Posterior vena cava (tissue), 2 donors: Measurements from ENCODE around the gene SLC47A1. TPM values are rescaled to one million over a fixed set of nuclear protein-coding genes. Genes with fewer than 3 reads are reported as not detected.
"Not testable (repeated sequence)": the region's sequence is repeated elsewhere in the genome, so short reads cannot be mapped to it uniquely, and the experiment has no call there.

Experiments
- DNase-seq: peaks from one replicate; pipeline ENCODE4 v3.0.0-alpha.2; 2020; ENCODE audit warnings: low spot score
- intact Hi-C, 2 donors: fragments of 100-400 bp; cut with DNase I; formaldehyde crosslinking; loops; one replicate each; pipeline versions ENCODE4 v1.14.1 to v1.14.2; 2022 to 2023
- total RNA-seq, 2 donors: library from RNA; stranded (reverse); fragmentation: NEBNext Ultra II Directional; extraction: Animal tissue kit (Norgen Biotek cat#: 25700); gene quantifications; one replicate each; pipeline ENCODE4 v1.2.1, GENCODE V29; 2021
- donor health status: DM: yes; HTN: yes; CAD: no.
- donor health status: DM: yes; HTN: yes; CAD: no.

Gene SLC47A1
- total RNA-seq, 2 donors from 2014 or later, result 1.2 to 3.4 TPM

DNA sequence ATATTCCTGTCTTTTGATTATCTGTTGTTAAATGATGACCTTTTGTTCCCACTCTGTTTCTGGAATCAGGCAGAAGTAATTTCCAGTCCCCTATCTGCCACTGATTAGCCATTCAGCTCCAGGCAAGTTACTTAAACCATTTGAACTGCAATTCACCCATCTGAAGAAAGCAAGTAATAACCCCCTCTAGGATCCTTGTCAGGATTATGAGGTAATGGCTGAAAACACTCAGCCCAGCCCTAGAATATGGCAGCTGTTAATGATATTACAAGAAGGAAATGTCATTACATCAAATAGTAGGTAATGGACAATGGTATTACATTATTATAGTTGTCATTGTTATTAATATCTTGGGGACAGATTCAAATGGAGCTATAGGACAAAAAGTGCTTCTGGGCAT, 16.0 kb upstream of the SLC47A1 start:
- intact Hi-C loops, result loop anchor here in 1 of 2 donors (5.0 kb wide), 1 partner anchor 130 kb away; the partner anchor contains the start of gene ALDH3A2
- no peak for DNase-seq

DNA sequence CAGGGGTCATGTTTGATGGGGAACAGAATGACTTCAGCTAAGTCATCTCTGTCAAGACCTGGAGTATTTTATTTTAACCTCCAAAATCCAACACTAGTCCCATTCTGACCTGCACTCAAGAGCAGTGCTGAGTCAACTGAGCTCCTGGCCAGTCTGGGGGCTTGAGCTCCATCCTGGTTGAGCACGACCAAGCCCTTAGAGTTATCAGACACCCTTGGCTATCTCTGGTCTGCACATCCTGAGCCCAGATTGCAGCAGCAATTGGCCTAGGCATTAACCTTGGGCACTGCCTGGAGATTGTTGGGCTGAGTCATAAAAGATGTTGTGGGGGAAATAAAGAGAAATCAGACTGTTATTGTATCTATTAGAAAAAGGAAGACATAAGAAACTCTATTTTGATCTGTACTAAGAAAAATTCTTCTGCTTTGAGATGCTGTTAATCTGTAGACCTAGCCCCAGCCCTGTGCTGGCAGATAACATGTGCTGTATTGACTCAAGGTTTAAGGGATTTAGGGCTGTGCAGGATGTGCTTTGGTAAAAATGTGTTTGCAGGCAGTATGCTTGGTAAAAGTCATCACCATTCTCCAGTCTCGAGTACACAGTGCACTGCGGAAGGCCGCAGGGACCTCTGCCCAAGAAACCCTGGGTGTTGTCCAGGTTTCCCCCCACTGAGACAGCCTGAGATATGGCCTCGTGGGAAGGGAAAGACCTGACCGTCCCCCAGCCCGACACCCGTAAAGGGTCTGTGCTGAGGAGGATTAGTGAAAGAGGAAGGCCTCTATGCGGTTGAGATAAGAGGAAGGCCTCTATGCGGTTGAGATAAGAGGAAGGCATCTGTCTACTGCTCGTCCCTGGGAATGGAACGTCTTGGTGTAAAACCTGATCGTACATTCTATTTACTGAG, 14.0 kb upstream of the SLC47A1 start:
- intact Hi-C loops, result loop anchor here (5.0 kb wide), 2 partner anchors 128 to 233 kb away; partner anchors contain the start of gene ALDH3A2 (in 1 of the 2)
- DNase-seq, result peak; percentile 29

DNA sequence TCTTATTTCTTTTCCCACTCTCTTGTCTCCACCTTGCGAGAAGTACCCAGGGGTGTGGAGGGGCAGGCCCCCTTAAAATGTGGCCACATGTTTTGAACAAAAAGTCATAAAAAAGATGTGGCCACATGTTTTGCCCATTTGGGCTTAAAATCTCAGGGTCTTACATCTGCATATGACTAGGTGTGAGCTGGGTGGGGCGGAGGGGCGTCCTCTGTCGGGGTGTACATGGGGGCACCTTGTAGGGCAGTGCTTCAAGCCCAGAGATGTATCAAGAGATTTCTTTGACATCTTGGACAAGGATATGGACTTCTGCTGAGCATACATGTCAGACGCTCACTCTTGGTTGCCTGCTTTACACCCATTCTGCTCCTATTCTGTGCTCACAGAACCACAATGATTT, 13.0 kb upstream of the SLC47A1 start:
- DNase-seq, result peak; percentile 60
- intact Hi-C loops, result loop anchor here in 1 of 2 donors (5.0 kb wide), 1 partner anchor 232 kb away; no protein-coding TSS in a partner anchor

DNA sequence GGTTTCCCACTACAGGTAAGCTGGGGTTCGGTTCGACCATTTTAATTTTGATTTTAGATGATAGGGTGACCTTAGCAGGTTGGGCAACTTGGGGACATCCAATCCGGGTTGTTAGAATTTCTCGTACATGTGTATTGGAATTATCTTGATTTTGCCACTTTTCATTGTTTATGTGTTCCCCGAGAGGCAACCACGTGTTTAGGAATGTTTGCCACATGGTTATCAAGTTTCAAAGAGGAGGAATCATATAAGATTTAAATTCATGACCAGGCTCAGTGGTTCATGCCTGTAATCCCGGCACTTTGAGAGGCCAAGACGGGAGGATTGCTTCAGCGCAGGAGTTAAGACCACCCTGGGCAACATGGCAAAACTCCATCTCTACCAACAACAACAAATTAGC, 10.0 kb upstream of the SLC47A1 start:
- no peak for DNase-seq

DNA sequence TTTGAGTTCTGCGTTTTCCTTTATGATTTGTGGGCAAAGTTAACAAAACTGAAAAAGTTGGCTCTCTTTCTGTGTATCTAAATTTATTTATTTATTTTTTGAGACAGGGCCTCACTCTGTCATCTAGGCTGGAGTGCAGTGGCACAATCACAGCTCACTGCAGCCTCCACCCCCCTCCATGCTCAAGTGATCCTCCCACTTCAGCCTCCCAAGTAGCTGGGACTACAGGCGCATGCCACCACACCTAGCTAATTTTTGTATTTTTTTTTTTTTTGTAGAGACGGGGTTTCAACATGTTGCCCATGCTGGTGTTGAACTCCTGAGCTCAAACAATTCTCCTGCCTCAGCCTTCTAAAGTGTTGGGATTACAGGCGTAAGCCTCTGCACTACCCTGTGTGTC, 6.7 kb upstream of the SLC47A1 start:
- intact Hi-C loops, DNase-seq: not testable (repeated sequence)

More for the DNA sequence above, 10.0 kb upstream of the SLC47A1 start:
- intact Hi-C loops, result loop anchor here in 1 of 2 donors (5.0 kb wide), 1 partner anchor 229 kb away; no protein-coding TSS in a partner anchor

DNA sequence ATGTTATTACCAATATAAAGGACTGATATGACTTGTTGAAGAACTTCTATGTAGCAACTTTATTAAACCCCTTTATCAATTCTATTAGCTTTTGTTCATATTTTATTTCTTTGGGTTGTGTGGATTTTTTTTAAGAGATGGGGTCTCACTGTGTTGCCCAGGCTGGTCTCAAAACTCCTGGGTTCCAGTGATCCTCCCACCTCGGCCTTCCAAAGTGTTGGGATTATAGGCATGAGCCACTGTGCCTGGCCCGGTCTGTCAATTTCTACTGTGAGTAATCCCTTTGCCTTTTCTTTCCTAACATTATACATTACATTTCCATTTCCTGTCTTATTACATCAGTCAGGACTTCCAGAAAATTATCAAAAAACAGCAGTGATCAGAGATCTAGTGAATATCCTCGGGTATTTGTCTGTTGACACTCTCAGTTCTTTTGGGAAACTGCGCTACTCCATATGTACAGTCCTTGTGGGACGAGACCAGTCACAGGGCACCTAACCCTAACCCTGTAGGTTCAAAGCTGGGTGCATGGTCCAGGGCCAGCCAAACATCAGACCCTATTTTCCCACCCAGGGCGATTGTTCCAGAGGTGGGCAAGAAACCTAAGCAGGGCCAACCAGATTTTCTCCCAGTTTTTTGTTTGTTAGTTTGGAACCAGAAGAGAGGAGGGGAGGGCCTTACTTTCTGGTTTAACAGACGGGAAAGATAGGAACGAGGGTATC, 1.7 kb upstream of the SLC47A1 start:
- intact Hi-C loops, result no loop called here
- DNase-seq, result peak; percentile 30

DNA sequence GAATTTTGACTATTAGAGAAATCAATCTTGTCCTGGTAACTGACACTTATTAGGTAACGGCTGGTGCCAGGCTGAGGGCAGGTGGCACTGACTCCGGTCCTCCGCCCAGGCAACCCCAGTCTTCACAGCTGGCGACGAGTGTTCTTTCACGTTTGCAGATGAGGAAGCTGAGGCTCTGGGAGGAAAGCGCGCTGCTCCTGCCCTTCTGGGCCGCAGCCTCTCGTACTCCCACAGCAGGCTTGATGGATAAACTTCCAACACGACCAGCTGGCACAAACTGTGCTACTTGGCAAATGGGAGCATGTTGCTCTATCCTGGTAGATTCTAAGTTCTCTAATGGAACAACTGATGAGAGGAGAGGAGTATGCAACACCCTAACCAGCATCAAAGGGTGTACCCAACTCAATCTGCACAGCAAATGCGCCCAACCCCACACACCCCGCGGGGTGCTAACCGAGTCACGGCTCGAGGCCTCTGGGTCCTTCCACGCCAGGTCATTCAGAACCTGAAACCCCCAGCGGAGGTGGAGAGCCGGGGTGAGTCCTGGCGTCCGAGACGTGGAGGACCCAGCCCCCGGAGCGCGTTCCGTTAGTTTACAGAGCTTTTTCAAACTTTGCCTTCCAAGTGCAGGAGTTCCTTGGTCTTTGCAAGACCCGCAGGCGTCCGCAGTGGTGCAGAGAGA, 477 bp upstream of the SLC47A1 start:
- intact Hi-C loops, result no loop called here
- peak; percentile 73 for DNase-seq

DNA sequence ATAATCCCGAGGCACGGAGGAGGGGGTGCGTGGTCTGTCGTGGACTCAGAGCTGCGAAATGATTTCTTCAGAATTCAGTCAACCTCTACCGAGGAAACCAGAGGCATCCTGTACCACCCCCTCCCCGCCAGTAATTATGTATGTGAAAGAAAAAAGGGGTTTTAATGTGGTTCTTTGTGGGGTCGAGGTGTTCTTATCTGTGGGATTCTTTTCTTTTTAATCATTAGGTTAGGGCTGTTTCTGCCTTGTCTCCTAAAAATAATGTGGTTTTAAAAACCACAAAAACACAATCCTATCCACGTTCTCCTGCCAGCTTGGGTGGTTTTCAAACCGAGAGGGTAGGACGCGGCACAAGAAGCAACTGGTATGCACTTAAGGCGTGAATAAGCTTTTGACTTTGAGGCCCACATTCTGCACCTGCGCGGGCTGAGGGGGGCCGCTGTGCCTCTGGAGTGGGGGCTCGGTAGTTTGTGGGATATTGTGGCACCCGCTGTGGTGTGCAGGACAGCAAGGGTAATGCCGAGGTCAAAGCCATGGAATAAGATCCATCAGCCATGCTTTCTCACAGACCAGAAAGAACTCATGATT, 1.0 kb downstream of the SLC47A1 start:
- peak; percentile 38 for DNase-seq
- intact Hi-C loops, result no loop called here

DNA sequence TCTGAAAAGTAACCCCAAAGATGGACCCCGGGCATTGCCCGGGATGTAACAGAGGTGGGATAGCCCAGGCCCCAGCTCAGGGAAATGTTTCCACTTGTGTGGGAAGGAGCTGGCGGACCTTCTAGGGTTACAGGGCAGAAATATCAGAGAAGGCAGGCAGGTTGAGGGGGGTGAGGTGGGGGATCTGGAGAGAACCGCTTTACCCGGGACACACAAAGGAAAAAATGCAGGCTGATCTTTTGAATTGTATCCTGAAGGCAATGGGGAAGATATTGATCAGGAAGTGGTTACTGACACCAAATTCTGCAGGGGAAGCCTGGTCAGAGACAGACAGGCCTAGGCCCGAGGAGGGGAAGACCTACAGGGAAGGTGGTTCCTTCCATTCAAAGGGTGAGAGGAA, 3.5 kb downstream of the SLC47A1 start:
- intact Hi-C loops, result no loop called here
- peak; percentile 22 for DNase-seq

DNA sequence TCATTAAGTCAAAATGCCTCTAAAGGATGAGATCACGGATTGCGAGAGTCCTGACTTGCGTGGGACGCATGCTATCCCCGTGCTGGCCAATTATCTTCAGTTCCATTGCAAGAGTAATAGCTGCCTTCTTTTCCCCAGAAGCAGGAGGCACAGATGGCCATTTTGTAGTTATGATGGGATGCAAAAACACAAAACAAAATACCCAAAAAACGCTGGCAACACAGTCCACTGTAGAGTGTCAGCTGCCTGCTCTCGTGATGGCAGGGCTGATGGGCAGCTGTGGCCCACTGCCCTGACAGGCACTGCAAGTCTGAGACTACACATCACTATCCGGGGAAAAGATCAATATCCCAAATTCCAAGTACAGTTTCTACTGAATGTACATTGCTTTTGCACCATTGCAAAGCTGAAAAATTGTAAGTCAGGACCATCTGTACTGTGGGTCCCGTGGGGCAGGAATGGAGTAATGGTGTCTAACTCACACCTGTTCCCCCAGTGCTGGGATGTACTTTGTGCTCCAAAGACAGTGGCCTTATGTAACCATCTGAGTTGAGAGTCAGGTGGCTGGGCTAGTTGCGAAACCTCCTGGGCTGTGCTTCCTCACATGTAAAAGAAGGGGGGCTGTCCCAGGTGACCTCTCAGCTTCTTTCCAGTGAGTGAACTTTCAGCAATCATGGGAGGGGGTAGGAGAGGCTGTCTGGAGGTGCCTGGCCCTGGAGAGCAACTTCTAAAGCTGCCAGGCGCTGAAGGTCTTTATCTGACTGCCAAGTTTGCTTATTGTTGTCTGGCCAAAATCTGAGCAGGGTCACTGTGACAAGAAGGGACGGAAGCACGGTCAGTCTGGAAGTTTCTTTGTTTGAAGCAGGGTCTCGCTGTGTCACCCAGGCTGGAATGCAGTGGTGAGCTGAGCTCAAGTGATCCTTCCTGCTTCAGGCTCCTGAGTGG, 4.7 kb downstream of the SLC47A1 start:
- DNase-seq, result peak; percentile 77
- intact Hi-C loops, result no loop called here

DNA sequence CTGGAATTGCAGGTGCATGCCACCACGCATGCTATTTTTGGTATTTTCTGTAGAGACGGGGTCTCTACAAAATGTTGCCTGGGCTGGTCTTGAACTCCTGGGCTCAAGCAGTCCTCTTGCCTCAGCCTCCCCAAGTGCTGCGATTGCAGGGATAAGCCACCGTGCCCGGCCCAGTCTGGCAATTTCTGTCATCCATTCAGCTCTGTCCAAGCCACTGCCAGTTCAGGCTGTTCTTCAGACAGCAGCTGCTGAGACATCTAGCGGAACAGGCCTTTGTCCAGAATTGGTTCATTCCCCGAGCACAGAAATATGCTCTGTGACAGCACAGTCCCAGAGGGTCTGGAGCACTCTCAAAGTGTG, 5.4 kb downstream of the SLC47A1 start:
- DNase-seq, result peak; percentile 47
- intact Hi-C loops, result no loop called here

DNA sequence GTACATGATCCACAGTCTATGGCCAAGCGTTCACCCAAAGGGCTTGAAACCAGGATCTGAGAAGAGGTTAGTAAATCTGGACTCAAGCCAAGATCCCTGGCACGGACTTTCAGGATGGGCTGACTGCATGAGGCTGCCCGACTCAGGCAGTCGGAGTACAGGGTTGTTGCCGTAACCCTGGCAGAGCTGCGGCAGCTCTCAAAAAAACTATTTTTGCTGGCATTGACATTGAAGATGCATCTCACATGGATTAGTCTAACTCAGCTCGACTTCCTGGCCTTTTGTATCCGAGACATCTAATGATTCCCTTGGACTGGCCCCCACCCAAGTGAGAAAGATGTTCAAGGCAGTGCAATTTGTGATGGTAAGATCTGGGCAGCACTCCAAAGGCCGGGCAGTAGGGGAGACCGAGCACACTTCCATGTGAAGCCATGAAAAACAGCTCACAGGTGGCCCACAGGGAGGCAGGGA, 6.2 kb downstream of the SLC47A1 start:
- intact Hi-C loops, result no loop called here
- peak; percentile 62 for DNase-seq

DNA sequence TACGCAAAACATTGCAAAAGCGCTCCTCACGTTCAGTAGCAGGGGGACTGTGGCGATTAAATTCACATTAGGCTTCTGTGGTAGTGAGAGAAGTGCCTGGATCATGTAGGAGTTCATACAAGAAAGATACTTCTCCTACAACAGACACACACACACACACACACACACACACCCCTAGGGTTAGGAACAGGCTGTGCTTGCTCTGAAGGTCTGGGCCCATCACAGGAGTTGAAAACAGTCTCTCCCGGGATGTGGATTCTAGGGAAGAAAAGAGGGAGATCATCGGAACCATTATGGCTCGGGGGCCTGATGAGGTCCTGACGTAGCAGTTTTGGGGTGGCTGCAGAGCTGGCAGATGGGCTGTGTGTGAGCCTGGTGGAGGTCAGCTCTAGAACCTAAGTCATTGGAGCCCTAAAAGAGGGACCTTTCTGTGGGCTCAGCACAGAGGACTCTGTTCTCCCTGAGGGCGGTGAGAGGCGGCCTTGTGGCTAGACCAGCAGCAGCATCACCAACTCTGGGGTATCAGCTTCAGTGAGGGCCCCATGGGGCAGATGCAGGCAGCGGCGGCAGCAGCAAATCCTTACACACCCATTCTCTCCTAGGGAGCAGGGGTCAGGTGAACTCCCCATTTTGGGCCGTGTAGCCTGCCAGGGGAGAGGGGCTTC, 7.2 kb downstream of the SLC47A1 start:
- peak; percentile 60 for DNase-seq
- intact Hi-C loops, result no loop called here

DNA sequence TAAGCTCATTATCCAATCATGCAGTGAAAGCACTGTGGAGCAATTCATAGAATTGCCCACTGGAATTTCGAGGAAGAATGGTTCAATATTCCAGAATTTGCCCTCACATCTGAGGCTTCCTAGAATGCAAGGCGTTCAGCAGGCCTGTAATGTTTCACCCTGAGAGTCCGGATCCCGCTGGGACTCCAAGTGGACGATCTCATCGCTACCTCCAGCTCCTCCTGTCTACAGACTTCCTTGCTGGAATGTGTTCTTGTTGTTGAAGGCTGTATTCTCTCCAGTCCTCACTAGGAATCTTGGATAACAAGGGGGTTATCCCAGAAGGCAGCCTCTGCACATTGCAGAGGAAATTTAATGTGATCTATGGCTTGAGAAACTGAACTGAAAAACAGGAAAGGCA, 7.8 kb downstream of the SLC47A1 start:
- peak; percentile 25 for DNase-seq
- intact Hi-C loops, result no loop called here

DNA sequence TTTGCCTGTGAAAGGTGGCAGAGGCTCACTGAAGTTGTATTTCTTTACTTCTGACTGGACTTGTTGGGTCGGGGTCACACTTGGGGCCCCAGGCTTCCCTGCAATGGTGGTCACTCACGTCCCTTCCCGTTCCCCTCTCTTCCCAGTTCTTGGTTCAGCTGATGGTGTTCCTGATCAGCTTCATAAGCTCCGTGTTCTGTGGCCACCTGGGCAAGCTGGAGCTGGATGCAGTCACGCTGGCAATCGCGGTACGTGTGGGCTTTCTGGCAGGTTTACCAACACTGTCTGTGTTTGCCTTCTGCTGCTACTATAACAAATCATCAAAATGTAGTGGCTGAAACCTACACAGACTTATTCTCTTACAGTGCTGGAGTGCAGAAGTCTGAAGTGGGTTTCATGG, 8.6 kb downstream of the SLC47A1 start:
- peak; percentile 14 for DNase-seq
- intact Hi-C loops, result no loop called here

DNA sequence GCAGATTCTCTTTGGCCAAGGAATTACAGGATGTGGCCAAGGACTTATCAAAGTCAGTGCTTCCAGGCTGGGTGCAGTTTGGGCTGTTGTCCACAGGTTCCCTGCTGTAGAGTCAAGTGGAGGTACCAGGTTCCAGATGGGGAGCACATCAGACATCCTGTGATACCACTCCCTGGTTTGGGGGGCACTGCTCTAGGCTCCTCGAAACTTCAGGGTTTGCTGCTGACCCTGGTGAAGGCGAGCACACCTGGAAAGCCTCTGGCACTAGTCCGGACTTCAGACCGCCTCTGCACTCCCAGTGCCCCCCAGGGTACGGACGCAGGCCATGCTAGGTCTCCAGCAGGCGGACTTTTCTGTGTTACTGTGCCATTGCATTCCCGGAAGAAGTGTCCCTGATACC, 10.7 kb downstream of the SLC47A1 start:
- intact Hi-C loops, result no loop called here

DNA sequence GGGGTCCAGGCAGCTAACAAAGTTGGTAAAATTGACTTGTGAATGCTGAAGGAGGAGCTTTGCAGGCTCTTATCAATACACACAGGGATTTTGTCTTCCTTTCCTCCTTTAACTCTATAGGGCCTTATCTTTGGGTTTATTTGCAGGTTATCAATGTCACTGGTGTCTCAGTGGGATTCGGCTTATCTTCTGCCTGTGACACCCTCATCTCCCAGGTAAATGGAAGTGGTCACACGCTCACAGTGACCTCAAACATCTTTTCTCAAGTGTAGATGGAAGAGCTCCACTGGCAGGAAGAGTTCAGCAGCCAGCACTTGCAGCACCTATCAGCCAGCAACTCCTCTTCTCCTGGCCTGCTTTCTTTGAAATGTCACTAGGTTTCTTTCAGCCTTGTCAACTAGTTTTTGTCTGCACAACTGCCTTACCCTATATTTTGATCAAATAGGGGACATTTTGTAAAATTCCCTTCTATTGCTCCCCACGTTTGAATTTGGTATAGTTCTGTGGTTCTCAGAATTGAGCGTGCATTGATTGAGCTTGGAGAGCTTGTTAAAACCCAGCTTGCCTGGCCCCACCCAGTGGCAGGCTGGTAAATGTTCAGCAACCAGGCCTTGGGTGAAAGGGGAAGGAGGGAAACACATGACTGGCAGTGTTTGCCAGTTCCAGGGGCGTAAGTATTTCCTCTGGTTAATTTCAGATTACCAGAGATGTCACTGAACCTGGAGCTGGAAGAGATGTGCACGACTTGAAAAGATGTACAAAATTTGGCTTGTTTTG, 12.8 kb downstream of the SLC47A1 start:
- DNase-seq, result peak; percentile 81
- intact Hi-C loops, result no loop called here

More for the DNA sequence above, 10.7 kb downstream of the SLC47A1 start:
- peak; percentile 34 for DNase-seq
